Measurements from ENCODE around the gene LRRC46.

GRCh38 chr17:47811709-47812108, 19.8 kb upstream of the LRRC46 start:
- TF ChIP-seq GATA2 (IDR thresholded peaks at IDR 0.05; ENCODE audit: low read depth, low read length) (no peak), GATA3 (IDR thresholded peaks at IDR 0.05; ENCODE audit: low read depth, low read length) (no peak)
